Cardiac fibroblast (primary cell): Measurements from ENCODE around the gene CAMTA1.

Source experiments
- DNase-seq, 2 donors: peaks; one replicate each; pipeline versions ENCODE4 v3.0.0 to v3.0.0-alpha.2; 2010; ENCODE audit warnings: low read depth in 2 of 2
- H3K4me3 ChIP-seq, 2 donors: replicated peaks in 1 of 2; 1 replicate in 1 of 2; 2 replicates in 1 of 2; pipeline ENCODE4 v1.5.1; 2011; ENCODE audit warnings: low read depth in 2 of 2, low read length in 2 of 2, mild to moderate bottlenecking in 2 of 2, moderate library complexity in 1 of 2
- CTCF ChIP-seq: IDR thresholded peaks from one replicate; pipeline ENCODE4 v1.5.1; 2011; ENCODE audit warnings: low read depth, mild to moderate bottlenecking, low read length, inconsistent platforms

The CAMTA1 gene

GRCh38 chr1:7552402-7552801, 767.1 kb downstream of the CAMTA1 start:
- no peak overlapping the region for H3K4me3 ChIP-seq
- no peak for TF ChIP-seq CTCF
- peak; percentile 31 to 60 for DNase-seq

GRCh38 chr1:7553042-7553690, 767.9 kb downstream of the CAMTA1 start:
- no peak for TF ChIP-seq CTCF
- DNase-seq = no peak
- no peak overlapping the region for H3K4me3 ChIP-seq

- peak; percentile 5 to 49 for DNase-seq
- TF ChIP-seq CTCF = no peak
- H3K4me3 ChIP-seq = no peak overlapping the region
Observed at GRCh38 chr1:7554385-7555235, 769.4 kb downstream of the CAMTA1 start.

GRCh38 chr1:7555391-7556185, 770.3 kb downstream of the CAMTA1 start:
- DNase-seq = no peak
- no peak overlapping the region for H3K4me3 ChIP-seq
- no peak for TF ChIP-seq CTCF

- TF ChIP-seq CTCF = no peak
- no peak overlapping the region for H3K4me3 ChIP-seq
- peak in 1 of 2 donors; percentile 18 for DNase-seq
Observed at GRCh38 chr1:7557301-7557891, 772.1 kb downstream of the CAMTA1 start.

- H3K4me3 ChIP-seq = no peak overlapping the region
- no peak for TF ChIP-seq CTCF
Observed at GRCh38 chr1:7558041-7558461, 772.8 kb downstream of the CAMTA1 start.

More at GRCh38 chr1:7558041-7558461, 772.8 kb downstream of the CAMTA1 start:
- DNase-seq = no peak
